Effector memory CD8-positive, alpha-beta T cell (primary cell): ENCODE data around the gene RBMS3.
A peak's percentile ranks its signal among the peaks of the same experiment; 100 is the strongest.
"Not testable (repeated sequence)": the region's sequence is repeated elsewhere in the genome, so short reads cannot be mapped to it uniquely, and the experiment has no call there.

Source experiments
- ATAC-seq: fragments of 150-1000 bp; cut with Tn5 transposase; replicated peaks from 2 replicates; pipeline ENCODE4 v1.10.0; 2021; ENCODE audit warnings: mild to moderate bottlenecking, moderate library complexity
- DNase-seq, 3 experiments: peaks; one replicate each; pipeline ENCODE4 v3.0.0; 2021
- H3K27ac Mint-ChIP-seq, 2 donors: one replicate each; pipeline ENCODE4 v1.8.0; 2022; ENCODE audit warnings: mild to moderate bottlenecking in 2 of 2, mixed read lengths in 2 of 2, moderate library complexity in 2 of 2
- H3K27me3 Mint-ChIP-seq, 2 donors: one replicate each; pipeline ENCODE4 v1.8.0; 2022; ENCODE audit warnings: mixed read lengths in 2 of 2
- H3K36me3 Mint-ChIP-seq: one replicate; pipeline ENCODE4 v1.8.0; 2022; ENCODE audit warnings: mild to moderate bottlenecking, moderate library complexity, mixed read lengths; ENCODE audit not compliant: insufficient read depth
- H3K4me1 Mint-ChIP-seq, 2 donors: one replicate each; pipeline ENCODE4 v1.8.0; 2022; ENCODE audit warnings: low read depth in 2 of 2, mixed read lengths in 2 of 2
- H3K4me3 Mint-ChIP-seq, 2 donors: one replicate each; pipeline ENCODE4 v1.8.0; 2022; ENCODE audit warnings: mild to moderate bottlenecking in 2 of 2, mixed read lengths in 2 of 2, moderate library complexity in 2 of 2
- H3K9me3 Mint-ChIP-seq, 2 donors: one replicate each; pipeline ENCODE4 v1.8.0; 2022; ENCODE audit warnings: mixed read lengths in 2 of 2
- total RNA-seq, 9 experiments: gene quantifications; one replicate each; lab custom pipeline; 2026; lab: John Stamatoyannopoulos, UW

The RBMS3 gene
- 0 to 1.0 (median 0.28) reads per million in 9 experiments for total RNA-seq

DNA sequence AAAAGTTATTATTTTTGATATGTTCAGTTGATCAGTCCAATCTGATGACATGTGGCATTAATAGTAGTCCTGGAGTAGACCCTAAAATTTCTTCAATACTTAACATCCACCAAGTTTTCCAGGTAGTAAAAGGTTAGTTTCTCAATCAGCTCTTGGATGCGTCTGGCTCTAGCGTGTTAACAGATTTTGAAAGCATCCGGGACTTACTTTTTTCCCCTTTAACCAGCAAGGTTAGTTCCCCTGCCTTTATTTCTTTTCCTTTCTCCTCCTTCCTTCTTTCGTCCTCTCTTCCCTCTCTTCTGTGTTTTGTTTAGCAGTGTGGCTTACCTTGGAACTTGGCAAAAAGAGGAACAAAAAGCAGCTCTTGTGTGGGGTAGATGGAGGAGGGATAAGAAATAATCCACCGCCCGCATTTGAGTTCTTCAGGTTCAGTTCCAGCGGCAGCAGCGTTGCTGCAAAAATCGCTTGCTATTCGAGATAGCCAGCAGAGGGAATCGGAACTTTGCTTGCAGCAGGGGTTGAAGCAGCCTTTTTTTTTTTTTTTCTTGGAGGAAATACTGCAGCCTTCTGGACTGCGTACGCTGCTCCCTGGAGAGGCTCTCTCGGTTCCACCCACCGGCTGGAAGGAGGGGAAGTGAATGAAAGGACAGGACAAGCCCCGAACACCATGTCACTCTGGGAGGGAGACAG, at the start of gene RBMS3:
Gene RBMS3, plus strand, starts transcription at position 668 of the 690 bp plus-strand sequence.
- Mint-ChIP-seq H3K4me1 (peaks cover 10 to 12% of the 10 kb centered on the region in 2 donors), H3K9me3 (no peaks in the 10 kb centered on the region), H3K27me3 (no peaks in the 10 kb centered on the region), H3K27ac (peak within 1 kb of the TSS in 1 of 2 donors; percentile 81), H3K36me3 (peaks cover 4% of the 10 kb centered on the region), H3K4me3 (peak within 1 kb of the TSS; percentile 72 to 82)
- DNase-seq: no peak
- ATAC-seq: peak; percentile 37

DNA sequence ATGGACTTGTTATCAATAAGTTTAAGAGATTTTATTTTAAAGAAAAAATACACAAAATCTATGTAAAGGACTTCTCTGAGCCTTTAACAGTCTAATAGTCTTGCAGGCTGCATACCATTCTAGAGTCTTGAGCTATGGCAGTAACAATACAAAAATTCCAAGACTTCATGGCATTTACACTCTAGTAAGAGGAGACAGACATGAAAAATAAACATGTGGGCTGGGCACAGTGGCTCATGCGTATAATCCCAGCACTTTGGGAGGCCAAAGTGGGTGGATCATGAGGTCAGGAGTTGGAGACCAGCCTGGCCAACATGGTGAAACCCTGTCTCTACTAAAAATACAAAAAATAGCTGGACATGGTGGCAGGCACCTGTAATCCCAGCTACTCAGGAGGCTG, 47.7 kb upstream of the RBMS3 start:
- not testable (repeated sequence) for H3K27me3 Mint-ChIP-seq, DNase-seq, H3K9me3 Mint-ChIP-seq, H3K4me1 Mint-ChIP-seq, H3K36me3 Mint-ChIP-seq, ATAC-seq, H3K4me3 Mint-ChIP-seq, H3K27ac Mint-ChIP-seq

DNA sequence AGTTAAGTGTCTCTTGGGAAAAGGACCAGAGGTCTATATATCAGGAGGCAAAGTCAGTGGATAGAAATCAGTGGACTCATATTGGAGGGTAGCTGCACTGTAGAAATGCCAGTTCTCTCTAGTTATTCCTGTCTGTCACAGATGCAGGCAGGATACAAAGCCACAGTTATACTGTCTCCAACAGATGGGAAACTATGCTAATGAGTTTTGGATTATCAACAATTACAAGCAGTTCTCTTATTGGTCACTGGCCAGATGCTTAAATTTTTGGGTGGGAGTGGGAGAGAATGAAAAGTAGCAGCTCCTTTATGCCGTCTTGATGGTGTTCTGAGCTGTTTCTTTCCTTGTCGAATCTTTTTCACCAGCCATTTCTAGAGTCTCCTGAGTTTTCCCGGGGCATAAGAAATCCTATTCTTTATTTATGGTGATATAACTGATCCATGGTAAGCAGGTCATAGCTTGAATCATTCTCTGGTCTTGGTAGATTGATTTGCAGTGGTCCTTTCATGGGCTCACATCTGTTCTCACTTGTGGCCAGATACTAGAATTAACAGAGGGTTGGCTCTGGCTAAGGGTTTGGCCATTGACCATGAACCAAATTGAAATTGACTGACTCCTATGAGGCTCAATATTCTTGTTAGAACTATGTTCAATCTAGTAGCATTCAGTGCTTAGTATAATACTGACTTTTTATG, 44.6 kb upstream of the RBMS3 start:
- Mint-ChIP-seq H3K4me3 (no peak overlapping the region), H3K27ac (no peak overlapping the region), H3K9me3 (peaks cover 0 to 6% of the 10 kb centered on the region in 2 donors), H3K4me1 (no peaks in the 10 kb centered on the region), H3K27me3 (no peaks in the 10 kb centered on the region), H3K36me3 (no peaks in the 10 kb centered on the region)
- ATAC-seq: no peak
- DNase-seq: no peak

DNA sequence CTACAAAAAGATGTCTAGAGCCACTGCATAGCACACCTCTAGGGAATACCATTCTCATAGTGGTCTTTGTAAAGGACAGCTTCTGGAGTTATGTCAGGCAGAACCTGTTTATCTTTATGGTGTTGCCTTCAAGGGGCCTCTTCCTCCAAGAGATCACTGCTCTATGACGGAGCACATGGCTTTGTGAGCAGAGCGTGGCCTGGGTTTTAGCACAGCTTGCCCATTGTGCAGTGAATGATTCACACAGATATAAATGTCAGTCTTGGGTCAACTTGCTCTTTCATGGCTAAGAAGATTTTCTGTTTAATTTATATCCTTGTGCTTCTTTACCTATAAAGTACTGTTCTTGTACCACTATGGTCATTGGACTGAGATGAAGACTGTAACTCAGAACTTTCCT, 41.5 kb upstream of the RBMS3 start:
- no peak overlapping the region for H3K27ac Mint-ChIP-seq
- no peaks in the 10 kb centered on the region for H3K4me1 Mint-ChIP-seq
- DNase-seq (no peak), ATAC-seq (no peak)
- peaks cover 0 to 3% of the 10 kb centered on the region in 2 donors for H3K9me3 Mint-ChIP-seq
- no peaks in the 10 kb centered on the region for H3K36me3 Mint-ChIP-seq
- H3K4me3 Mint-ChIP-seq: no peak overlapping the region
- H3K27me3 Mint-ChIP-seq: no peaks in the 10 kb centered on the region

DNA sequence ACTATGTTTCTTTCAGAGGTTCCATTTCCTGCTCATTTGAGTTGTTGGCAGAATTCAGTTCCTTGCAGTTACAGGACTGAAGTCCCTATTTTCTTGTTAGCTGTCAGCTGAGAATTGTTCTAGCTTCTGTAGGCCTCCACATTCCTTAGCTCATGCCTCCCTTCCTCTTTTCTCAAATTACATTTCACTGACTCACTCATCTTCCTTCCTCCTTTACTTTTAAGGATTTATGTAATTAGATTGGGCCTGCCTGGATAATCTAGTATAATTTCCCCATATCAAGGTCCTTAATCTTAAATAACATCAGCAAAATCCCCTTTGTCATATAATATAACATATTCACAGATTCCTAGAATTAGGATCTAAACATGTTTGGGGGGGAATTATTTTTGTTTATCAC, 40.6 kb upstream of the RBMS3 start:
- ATAC-seq (no peak), DNase-seq (no peak)
- Mint-ChIP-seq H3K27me3 (no peaks in the 10 kb centered on the region), H3K9me3 (peaks cover 0 to 3% of the 10 kb centered on the region in 2 donors), H3K27ac (no peak overlapping the region), H3K4me1 (no peaks in the 10 kb centered on the region), H3K4me3 (no peak overlapping the region), H3K36me3 (no peaks in the 10 kb centered on the region)

DNA sequence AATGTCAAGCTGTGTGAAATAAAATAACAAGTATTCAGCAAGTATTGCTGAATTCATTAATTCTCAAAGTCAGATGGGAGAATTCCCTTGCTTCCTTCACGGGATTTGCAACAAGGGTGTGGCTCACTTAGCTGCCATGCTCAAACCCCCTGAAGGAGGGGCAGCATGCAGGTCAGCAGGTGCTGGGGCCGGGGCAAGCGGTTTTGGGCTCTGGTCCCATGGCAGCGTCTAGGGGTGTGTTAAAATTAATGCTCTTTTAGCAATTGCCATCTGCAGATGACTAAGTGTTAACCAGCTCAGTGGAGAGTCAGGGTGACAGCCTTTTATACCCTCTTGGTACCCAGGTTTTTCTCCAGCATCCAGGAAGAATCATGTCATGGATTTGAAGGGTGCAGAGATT, 40.0 kb upstream of the RBMS3 start:
- no peaks in the 10 kb centered on the region for H3K36me3 Mint-ChIP-seq
- DNase-seq (no peak), ATAC-seq (no peak)
- H3K4me1 Mint-ChIP-seq: no peaks in the 10 kb centered on the region
- H3K27ac Mint-ChIP-seq: no peak overlapping the region
- peaks cover 0 to 3% of the 10 kb centered on the region in 2 donors for H3K9me3 Mint-ChIP-seq
- H3K27me3 Mint-ChIP-seq: no peaks in the 10 kb centered on the region
- H3K4me3 Mint-ChIP-seq: no peak overlapping the region

DNA sequence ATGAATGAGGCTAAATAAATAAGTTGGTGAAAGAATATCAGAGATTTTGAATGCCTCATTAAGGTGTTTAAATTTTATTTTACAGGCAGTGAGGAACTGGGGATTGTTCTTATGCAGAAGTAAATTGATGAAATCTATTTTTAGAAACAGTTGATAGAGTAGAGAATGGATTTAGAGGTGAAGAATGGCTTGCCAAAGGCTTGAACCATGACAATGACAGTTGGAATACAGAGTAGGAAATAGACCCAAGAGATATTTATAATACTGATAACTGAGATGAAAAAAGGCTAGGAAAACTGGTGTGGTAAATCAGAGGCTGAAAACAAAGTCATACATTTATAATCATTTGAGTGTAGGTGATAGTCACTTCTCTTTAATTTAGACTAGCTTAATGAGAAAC, 39.0 kb upstream of the RBMS3 start:
- no peaks in the 10 kb centered on the region for H3K36me3 Mint-ChIP-seq
- no peaks in the 10 kb centered on the region for H3K4me1 Mint-ChIP-seq
- DNase-seq: no peak
- no peak for ATAC-seq
- H3K9me3 Mint-ChIP-seq: peaks cover 0 to 3% of the 10 kb centered on the region in 2 donors
- H3K4me3 Mint-ChIP-seq: no peak overlapping the region
- no peak overlapping the region for H3K27ac Mint-ChIP-seq
- H3K27me3 Mint-ChIP-seq: no peaks in the 10 kb centered on the region

DNA sequence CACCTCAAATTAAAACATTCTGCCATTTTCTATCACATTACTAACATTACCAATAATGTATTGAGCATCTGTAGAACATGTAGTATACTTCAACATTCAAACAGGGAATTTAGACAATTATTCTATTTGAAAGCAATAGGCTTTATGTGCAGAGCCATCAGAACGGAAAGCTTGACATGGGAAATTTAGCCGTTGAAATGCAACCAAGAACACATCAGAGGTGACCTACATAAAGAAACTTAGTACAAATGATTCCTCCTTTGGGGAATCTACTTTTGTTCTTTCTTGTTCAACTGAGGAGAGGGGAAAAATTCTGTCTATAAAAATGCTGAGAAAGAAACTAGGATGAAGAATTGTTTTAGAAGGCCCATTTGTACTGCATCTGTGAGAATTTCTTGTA, 38.6 kb upstream of the RBMS3 start:
- DNase-seq (no peak), ATAC-seq (no peak)
- Mint-ChIP-seq H3K27ac (no peak overlapping the region), H3K9me3 (peaks cover 0 to 3% of the 10 kb centered on the region in 2 donors), H3K4me1 (no peaks in the 10 kb centered on the region), H3K36me3 (no peaks in the 10 kb centered on the region), H3K4me3 (no peak overlapping the region), H3K27me3 (no peaks in the 10 kb centered on the region)

DNA sequence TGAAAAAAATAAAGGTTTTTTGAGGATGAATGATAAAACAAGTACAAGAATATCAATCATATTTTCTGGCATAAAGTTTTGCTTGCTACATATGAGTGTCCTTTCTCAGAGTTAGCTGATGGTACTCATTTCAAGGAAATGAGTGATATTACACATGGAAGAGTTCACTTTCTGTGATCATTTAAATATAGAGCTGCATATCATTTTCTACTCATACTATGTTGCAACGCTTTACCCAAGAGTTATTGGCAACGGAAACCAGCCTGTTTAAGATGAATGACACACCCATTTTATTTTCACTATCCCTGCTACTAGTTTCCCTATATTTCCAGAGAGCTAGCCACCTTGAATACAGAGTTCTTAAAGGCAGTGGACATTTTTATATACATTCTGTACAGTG, 35.4 kb upstream of the RBMS3 start:
- H3K4me3 Mint-ChIP-seq: no peak overlapping the region
- H3K27ac Mint-ChIP-seq: no peak overlapping the region
- H3K9me3 Mint-ChIP-seq: peaks cover 0 to 5% of the 10 kb centered on the region in 2 donors
- H3K27me3 Mint-ChIP-seq: no peaks in the 10 kb centered on the region
- H3K4me1 Mint-ChIP-seq: no peaks in the 10 kb centered on the region
- ATAC-seq (no peak), DNase-seq (no peak)
- no peaks in the 10 kb centered on the region for H3K36me3 Mint-ChIP-seq

DNA sequence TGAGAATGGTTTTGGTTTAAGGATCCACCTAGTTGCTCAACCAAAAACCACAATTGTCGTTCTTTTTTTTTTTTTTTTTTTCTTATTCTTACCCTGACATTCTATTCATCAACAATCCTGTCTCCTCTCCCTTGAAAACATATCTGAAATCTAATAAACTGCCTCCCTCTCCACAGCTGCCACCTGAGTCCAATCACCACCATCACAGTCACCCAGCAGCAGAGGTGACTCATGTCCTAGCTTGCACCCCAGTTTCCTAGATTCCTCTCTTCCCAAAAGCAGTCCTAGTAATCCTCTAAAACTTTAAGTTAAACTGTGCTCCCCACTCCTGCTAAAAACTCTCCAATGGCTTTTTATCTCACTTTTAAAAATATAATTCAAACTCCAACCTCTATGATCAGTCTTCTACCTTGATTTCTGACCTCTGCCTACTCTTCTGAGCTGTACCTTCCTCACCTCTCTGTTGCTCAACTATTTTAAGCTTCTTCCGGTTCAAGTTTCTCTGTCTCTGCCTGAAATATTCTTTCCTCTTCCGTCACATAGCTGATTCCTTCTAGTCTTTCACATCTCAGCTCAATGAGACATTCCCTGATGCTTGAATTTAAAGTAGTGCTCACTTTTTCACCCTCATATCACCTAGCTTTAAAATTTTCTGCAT, 33.7 kb upstream of the RBMS3 start:
- Mint-ChIP-seq H3K9me3 (peaks cover 0 to 3% of the 10 kb centered on the region in 2 donors), H3K4me1 (no peaks in the 10 kb centered on the region), H3K4me3 (no peak overlapping the region), H3K36me3 (no peaks in the 10 kb centered on the region), H3K27me3 (no peaks in the 10 kb centered on the region), H3K27ac (no peak overlapping the region)
- ATAC-seq (no peak), DNase-seq (no peak)

DNA sequence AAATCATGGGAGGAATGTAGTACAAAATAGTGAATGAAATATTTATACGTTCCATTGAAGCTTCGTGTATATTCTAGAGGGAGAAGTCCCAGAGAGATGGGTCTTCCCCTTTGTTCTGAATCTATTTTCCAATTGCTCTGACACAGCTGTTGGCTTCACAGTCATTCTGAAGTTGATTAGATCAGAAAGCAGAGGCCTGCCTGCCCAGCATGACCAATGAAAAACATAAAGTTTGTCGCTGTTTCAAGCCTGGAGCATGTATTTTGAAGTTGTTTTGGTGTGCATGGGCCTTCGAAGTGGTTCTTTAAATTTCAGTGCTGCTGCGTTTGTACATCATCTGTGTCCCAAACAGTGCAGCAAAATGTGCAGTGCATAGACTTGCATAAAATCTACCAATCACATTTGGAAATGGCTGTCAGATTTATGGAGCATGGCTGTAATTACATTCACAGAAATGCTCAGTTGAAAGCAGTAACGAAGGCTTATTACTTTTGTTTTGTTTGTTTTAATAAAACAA, 31.0 kb upstream of the RBMS3 start:
- H3K27me3 Mint-ChIP-seq: no peaks in the 10 kb centered on the region
- H3K27ac Mint-ChIP-seq: no peak overlapping the region

DNA sequence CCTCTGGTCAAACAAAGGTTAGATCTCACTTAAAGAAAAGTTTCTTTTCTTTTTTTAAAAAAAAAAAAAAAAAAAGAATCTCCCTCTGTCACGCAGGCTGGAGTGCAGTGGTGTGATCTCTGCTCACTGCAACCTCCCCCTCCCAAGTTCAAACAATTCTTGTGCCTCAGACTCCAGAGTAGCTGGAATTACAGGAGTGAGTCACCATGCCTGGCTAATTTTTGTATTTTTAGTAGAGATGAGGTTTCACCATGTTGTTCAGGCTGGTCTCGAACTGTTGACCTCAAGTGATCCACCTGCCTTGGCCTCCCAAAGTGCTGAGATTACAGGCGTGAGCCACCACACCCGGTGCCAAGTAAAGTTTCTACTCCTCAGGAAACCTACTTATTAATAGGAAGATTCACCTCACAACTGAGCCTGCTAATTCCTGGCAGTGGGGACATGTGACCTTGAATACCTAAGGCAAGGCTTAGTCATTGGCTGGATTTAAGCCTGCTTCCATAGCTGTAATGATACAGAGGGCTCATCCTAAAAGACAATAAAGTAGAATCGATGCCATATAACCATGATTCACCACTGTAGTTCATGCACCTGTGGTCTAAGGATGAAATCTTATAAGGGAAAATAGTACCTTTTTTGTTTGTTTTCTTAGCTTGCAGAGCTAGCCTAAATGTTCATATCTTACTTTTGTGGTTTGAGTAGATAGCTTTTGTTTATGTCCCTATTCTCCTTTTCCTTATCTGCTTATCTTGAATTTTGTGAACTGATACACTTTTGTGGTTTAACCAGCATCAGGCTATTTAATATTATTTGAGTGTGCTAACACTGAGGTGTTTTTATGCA, 24.8 kb upstream of the RBMS3 start:
- Mint-ChIP-seq H3K9me3 (peaks cover 0 to 5% of the 10 kb centered on the region in 2 donors), H3K27ac (no peak overlapping the region), H3K4me3 (no peak overlapping the region), H3K27me3 (no peaks in the 10 kb centered on the region), H3K36me3 (no peaks in the 10 kb centered on the region), H3K4me1 (no peaks in the 10 kb centered on the region)
- DNase-seq (no peak), ATAC-seq (no peak)

More for the DNA sequence above, 31.0 kb upstream of the RBMS3 start:
- DNase-seq: no peak
- no peak for ATAC-seq
- Mint-ChIP-seq H3K4me3 (no peak overlapping the region), H3K36me3 (no peaks in the 10 kb centered on the region), H3K4me1 (no peaks in the 10 kb centered on the region), H3K9me3 (peaks cover 0 to 3% of the 10 kb centered on the region in 2 donors)

DNA sequence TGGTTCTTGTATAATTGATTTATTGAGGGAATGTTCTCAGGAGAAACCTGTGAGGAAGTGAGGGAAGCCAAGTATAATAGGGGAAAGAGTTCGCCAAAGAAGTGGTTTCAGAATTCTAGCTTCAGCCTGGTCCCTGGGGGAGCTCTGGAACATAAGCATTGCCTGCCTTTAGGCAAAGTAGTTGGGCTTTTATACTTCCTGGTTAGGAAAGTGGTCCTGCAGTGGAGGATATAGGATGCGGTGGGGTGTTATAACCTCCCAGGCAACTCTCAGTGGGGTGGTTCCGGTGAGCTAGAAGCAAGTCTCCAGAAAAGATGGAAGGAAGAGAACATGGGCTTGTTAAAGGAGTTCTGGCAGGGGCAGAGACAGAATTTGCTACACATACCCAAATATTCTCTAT, 22.7 kb upstream of the RBMS3 start:
- no peak overlapping the region for H3K27ac Mint-ChIP-seq
- peaks cover 0 to 5% of the 10 kb centered on the region in 2 donors for H3K9me3 Mint-ChIP-seq
- H3K4me1 Mint-ChIP-seq: no peaks in the 10 kb centered on the region
- ATAC-seq (no peak), DNase-seq (no peak)
- H3K27me3 Mint-ChIP-seq: no peaks in the 10 kb centered on the region
- no peak overlapping the region for H3K4me3 Mint-ChIP-seq
- H3K36me3 Mint-ChIP-seq: no peaks in the 10 kb centered on the region
